GM21529 (cell line): ENCODE data around the gene HNRNPUL1.
"Not testable (repeated sequence)": the region's sequence is repeated elsewhere in the genome, so short reads cannot be mapped to it uniquely, and the experiment has no call there.

Experiments used
- ATAC-seq: cut with Tn5 transposase; IDR thresholded peaks from one replicate; pipeline ENCODE4 v1.9.1; 2021; ENCODE audit not compliant: unreplicated experiment

HNRNPUL1 gene

GRCh38 chr19:41273076-41273475, 8.9 kb downstream of the HNRNPUL1 start:
- no peak for ATAC-seq

- no peak for ATAC-seq
These were observed 10.6 kb downstream of the HNRNPUL1 start for GRCh38 chr19:41274802-41275201.

- no peak for ATAC-seq
These were observed 12.1 kb downstream of the HNRNPUL1 start for GRCh38 chr19:41276231-41276630.

- ATAC-seq, result no peak
These were observed 14.3 kb downstream of the HNRNPUL1 start for GRCh38 chr19:41278478-41278877.

GRCh38 chr19:41288673-41289530, 24.7 kb downstream of the HNRNPUL1 start:
- ATAC-seq, result no peak

- not testable (repeated sequence) for ATAC-seq
These were observed 25.6 kb downstream of the HNRNPUL1 start for GRCh38 chr19:41289814-41290213.

GRCh38 chr19:41294393-41294792, 30.2 kb downstream of the HNRNPUL1 start:
- no peak for ATAC-seq

GRCh38 chr19:41295499-41295898, 31.3 kb downstream of the HNRNPUL1 start:
- ATAC-seq, result no peak

- ATAC-seq, result no peak
These were observed 32.3 kb downstream of the HNRNPUL1 start for GRCh38 chr19:41296433-41296871.

GRCh38 chr19:41297628-41298347, 33.6 kb downstream of the HNRNPUL1 start:
- ATAC-seq, result peak; percentile 74

- peak; percentile 28 for ATAC-seq
These were observed 34.3 kb downstream of the HNRNPUL1 start for GRCh38 chr19:41298348-41298964.

- ATAC-seq, result no peak
These were observed 35.0 kb downstream of the HNRNPUL1 start for GRCh38 chr19:41299046-41299754.

GRCh38 chr19:41299755-41300089, 35.5 kb downstream of the HNRNPUL1 start:
- ATAC-seq, result no peak

- no peak for ATAC-seq
These were observed 36.4 kb downstream of the HNRNPUL1 start for GRCh38 chr19:41300555-41300954.

GRCh38 chr19:41302624-41303351, 38.6 kb downstream of the HNRNPUL1 start:
- no peak for ATAC-seq

GRCh38 chr19:41303954-41304353, 39.8 kb downstream of the HNRNPUL1 start:
- ATAC-seq, result no peak

- no peak for ATAC-seq
These were observed 40.7 kb downstream of the HNRNPUL1 start for GRCh38 chr19:41304706-41305483.

- no peak for ATAC-seq
These were observed 42.0 kb downstream of the HNRNPUL1 start for GRCh38 chr19:41305927-41306793.
